NB4 (cell line): ENCODE data around the gene HEXIM1.

Experiments
- DNase-seq: peaks from one replicate; pipeline ENCODE4 v3.0.0; 2010; ENCODE audit warnings: low read depth
- H3K4me3 ChIP-seq: one replicate; pipeline ENCODE4 v1.5.1; 2011; ENCODE audit warnings: mild to moderate bottlenecking, low read depth, low read length, moderate library complexity
- MAX ChIP-seq: IDR thresholded peaks from 2 replicates; pipeline ENCODE4 v1.6.1; 2011; ENCODE audit warnings: low read depth, low read length
- MYC ChIP-seq: IDR thresholded peaks from 2 replicates; pipeline ENCODE4 v1.6.1; 2011; ENCODE audit warnings: low read depth, low read length
- POLR2A ChIP-seq: IDR thresholded peaks from 2 replicates; pipeline ENCODE4 v1.6.1; 2011; ENCODE audit warnings: mild to moderate bottlenecking; ENCODE audit not compliant: insufficient read length; ENCODE audit errors: extremely low read depth
- TF ChIP-seq, protein P1 (sequence below): IDR thresholded peaks from one replicate; pipeline ENCODE4 v1.5.1; 2012; ENCODE audit warnings: low read depth, low read length

Gene HEXIM1

DNA sequence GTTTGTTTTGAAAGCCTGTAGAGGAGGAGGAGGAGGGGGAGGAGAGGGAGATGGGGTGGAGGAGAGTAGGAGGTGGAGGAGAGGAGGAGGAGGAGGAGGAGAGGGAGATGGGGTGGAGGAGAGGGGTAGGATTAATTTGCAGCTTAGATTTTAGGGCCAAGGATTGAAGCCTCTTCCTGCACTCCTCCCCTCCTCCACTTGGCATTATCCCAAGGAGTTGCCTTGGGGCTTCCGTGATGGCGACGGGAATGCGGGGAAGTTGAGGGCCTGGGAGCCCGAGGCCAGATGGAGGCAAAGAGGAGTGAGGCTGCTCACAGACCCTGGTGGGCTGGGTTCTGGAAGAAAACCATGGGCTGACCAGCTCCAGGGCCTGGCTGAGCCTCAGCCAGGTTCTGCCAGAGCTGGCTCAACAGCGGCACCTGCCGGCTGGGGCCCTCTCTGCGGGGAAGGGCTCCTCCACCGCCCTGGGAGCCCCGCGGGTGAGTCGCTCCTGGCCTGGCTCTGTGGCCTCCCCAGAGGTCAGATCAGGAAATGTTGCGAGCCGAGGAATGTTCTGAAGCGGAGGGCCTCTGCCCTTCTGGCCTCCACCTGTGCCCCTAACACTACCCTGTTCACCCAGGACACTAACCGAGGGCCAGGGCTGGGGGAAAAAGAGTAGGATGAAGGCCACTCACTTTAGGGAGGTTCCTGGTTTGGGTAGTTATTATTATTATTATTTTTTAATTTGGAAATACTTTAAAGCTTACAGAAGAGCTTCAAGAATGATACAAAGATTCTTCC is 49.5 kb downstream of the HEXIM1 start:
- peak; percentile 88 for DNase-seq
- TF ChIP-seq MYC = no peak
- TF ChIP-seq, protein P1, sequence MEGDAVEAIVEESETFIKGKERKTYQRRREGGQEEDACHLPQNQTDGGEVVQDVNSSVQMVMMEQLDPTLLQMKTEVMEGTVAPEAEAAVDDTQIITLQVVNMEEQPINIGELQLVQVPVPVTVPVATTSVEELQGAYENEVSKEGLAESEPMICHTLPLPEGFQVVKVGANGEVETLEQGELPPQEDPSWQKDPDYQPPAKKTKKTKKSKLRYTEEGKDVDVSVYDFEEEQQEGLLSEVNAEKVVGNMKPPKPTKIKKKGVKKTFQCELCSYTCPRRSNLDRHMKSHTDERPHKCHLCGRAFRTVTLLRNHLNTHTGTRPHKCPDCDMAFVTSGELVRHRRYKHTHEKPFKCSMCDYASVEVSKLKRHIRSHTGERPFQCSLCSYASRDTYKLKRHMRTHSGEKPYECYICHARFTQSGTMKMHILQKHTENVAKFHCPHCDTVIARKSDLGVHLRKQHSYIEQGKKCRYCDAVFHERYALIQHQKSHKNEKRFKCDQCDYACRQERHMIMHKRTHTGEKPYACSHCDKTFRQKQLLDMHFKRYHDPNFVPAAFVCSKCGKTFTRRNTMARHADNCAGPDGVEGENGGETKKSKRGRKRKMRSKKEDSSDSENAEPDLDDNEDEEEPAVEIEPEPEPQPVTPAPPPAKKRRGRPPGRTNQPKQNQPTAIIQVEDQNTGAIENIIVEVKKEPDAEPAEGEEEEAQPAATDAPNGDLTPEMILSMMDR = peak; percentile 94
- no peak overlapping the region for H3K4me3 ChIP-seq

- peak; percentile 95 for DNase-seq
- TF ChIP-seq, protein P1 = peak; percentile 20
- TF ChIP-seq POLR2A (no peak), MAX (no peak), MYC (0 out of 2 replicates have a peak, but pooled peaks have one; percentile 19)
- H3K4me3 ChIP-seq = peak overlapping the region; percentile 1
Observed at GRCh38 chr17:45200701-45201100, 52.4 kb downstream of the HEXIM1 start.

DNA sequence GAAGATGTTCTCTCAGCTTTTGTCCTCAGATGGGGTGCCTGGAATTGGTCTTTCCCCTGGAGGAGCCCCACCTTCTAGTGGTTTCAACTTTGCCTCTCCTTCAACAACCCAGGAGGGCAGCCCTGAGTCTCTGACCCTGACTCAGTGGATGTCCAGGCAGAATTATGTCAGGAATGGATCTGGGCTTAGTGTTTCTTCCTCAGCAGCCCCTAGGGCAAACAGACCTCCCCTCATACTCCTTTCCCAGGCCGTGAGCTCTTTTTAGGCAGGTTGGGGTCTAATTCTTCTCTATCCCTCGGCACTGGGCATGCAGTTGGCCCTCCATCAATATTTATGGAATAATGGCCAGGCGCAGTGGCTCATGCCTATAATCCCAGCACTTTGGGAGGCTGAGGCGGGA is 53.2 kb downstream of the HEXIM1 start:
- TF ChIP-seq POLR2A = no peak
- TF ChIP-seq MYC = no peak
- TF ChIP-seq MAX = no peak
- TF ChIP-seq, protein P1 = no peak
- no peak for DNase-seq
- H3K4me3 ChIP-seq = no peak overlapping the region
